Esophagus muscularis mucosa (tissue), 4 donors: ENCODE results near the gene ERMARD. TPM values are rescaled to one million over a fixed set of nuclear protein-coding genes. Genes with fewer than 3 reads are reported as not detected.

ENCODE experiments used
- DNase-seq: peaks from one replicate; pipeline ENCODE4 v3.0.0-alpha.2; 2017; ENCODE audit errors: extremely low spot score
- H3K27ac ChIP-seq, 4 donors: fragments of 200-600 bp; sonication (generic); replicated peaks in 1 of 4; 1 replicate in 3 of 4; 2 replicates in 1 of 4; pipeline ENCODE4 v1.5.1; 2016 to 2019; ENCODE audit warnings: mild to moderate bottlenecking in 1 of 4
- H3K27me3 ChIP-seq, 4 donors: fragments of 200-600 bp; sonication (generic); one replicate each; pipeline versions ENCODE4 v1.5.1 to v1.6.0; 2016 to 2019
- H3K36me3 ChIP-seq, 4 donors: fragments of 200-600 bp; sonication (generic); one replicate each; pipeline ENCODE4 v1.5.1; 2016 to 2019
- H3K4me1 ChIP-seq, 4 donors: fragments of 200-600 bp; sonication (generic); one replicate each; pipeline ENCODE4 v1.5.1; 2016 to 2019
- H3K4me3 ChIP-seq, 4 donors: fragments of 200-600 bp; sonication (generic); 1 replicate in 2 of 4; 2 replicates in 2 of 4; pipeline ENCODE4 v1.5.1; 2016 to 2019; ENCODE audit warnings: mild to moderate bottlenecking in 4 of 4, moderate library complexity in 1 of 4
- H3K9me3 ChIP-seq, 4 donors: fragments of 200-600 bp; sonication (generic); 1 replicate in 3 of 4; 2 replicates in 1 of 4; pipeline ENCODE4 v1.5.1; 2016 to 2019
- EP300 ChIP-seq: sonication (generic); formaldehyde crosslinking; IDR thresholded peaks from one replicate; pipeline ENCODE4 v1.6.1; 2017; ENCODE audit warnings: antibody characterized with exemption
- POLR2A ChIP-seq: fragments of 450-650 bp; IDR thresholded peaks from one replicate; pipeline ENCODE4 v1.6.1; 2017; ENCODE audit warnings: antibody characterized with exemption, moderate library complexity, mild to moderate bottlenecking, low read depth
- POLR2AphosphoS5 ChIP-seq, 2 donors: sonication (generic); formaldehyde crosslinking; IDR thresholded peaks; one replicate each; pipeline ENCODE4 v1.6.1; 2017; ENCODE audit warnings: antibody characterized with exemption in 2 of 2
- WGBS: methylation state at CpG from one replicate; pipeline ENCODE4 v1.1.5; 2018; 5-methylcytosine and 5-hydroxymethylcytosine counted together
- intact Hi-C: fragments of 100-400 bp; cut with DNase I; formaldehyde crosslinking; loops from one replicate; pipeline ENCODE4 v1.15.1; 2023
- total RNA-seq, 4 donors: library from RNA; depleted of rRNA; stranded (reverse); fragments of >200 nt; gene quantifications; one replicate each; pipeline versions ENCODE4 v1.1.0 to v1.2.1, GENCODE V29; 2016
- TF ChIP-seq, protein P1 (sequence below), 3 experiments: fragments of 200-600 bp in 2 of 3; fragments of 450-650 bp in 1 of 3; sonication (generic) in 2 of 3; IDR thresholded peaks; one replicate each; pipeline ENCODE4 v1.5.1; 2017 to 2019; ENCODE audit warnings: antibody characterized with exemption in 3 of 3, mild to moderate bottlenecking in 2 of 3, moderate library complexity in 1 of 3

The ERMARD gene
- total RNA-seq, 4 donors from 2014 or later: 9.6 to 13.3 (median 12.4) TPM

GRCh38 chr6:169745405-169745804 lies 6.0 kb upstream of the ERMARD start:
- intact Hi-C loops: no loop called here
- no peak for DNase-seq
- no peaks in the 10 kb centered on the region for H3K27me3 ChIP-seq
- WGBS: 93% methylated on average over 3 of the region's 3 CpGs
- no peak overlapping the region for H3K27ac ChIP-seq
- H3K9me3 ChIP-seq: peaks cover 0 to 5% (median 0%) of the 10 kb centered on the region in 4 donors
- no peak for TF ChIP-seq POLR2A
- TF ChIP-seq, protein P1, sequence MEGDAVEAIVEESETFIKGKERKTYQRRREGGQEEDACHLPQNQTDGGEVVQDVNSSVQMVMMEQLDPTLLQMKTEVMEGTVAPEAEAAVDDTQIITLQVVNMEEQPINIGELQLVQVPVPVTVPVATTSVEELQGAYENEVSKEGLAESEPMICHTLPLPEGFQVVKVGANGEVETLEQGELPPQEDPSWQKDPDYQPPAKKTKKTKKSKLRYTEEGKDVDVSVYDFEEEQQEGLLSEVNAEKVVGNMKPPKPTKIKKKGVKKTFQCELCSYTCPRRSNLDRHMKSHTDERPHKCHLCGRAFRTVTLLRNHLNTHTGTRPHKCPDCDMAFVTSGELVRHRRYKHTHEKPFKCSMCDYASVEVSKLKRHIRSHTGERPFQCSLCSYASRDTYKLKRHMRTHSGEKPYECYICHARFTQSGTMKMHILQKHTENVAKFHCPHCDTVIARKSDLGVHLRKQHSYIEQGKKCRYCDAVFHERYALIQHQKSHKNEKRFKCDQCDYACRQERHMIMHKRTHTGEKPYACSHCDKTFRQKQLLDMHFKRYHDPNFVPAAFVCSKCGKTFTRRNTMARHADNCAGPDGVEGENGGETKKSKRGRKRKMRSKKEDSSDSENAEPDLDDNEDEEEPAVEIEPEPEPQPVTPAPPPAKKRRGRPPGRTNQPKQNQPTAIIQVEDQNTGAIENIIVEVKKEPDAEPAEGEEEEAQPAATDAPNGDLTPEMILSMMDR (IDR thresholded peaks at IDR 0.05): no peak
- no peak for TF ChIP-seq EP300
- no peak for TF ChIP-seq POLR2AphosphoS5 (IDR thresholded peaks at IDR 0.05)
- H3K36me3 ChIP-seq: no peaks in the 10 kb centered on the region
- H3K4me1 ChIP-seq: peaks cover 7 to 11% (median 9%) of the 10 kb centered on the region in 4 donors
- no peak overlapping the region for H3K4me3 ChIP-seq

DNA sequence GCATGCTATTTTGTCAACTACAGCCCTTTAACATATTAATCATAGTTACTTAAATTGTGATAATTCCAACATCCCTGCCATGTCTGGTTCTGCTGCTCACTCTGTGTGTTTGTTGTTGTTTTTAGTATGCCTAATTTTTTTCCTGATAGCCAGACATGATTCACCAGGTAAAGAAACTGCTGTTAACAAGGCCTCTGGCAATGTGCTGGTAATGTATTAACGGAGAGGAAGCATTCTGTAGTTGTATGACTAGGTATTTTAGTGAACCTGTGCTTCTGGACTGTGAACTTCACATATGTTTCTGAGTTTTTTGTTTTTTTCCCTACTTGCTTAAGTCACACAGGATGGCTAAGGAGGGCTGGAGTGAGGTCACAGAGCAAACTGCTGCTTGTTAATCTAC lies 4.9 kb upstream of the ERMARD start:
- H3K27me3 ChIP-seq: no peaks in the 10 kb centered on the region
- WGBS: 87% methylated on average over 1 of the region's 1 CpG
- peaks cover 12 to 16% (median 15%) of the 10 kb centered on the region in 4 donors for H3K4me1 ChIP-seq
- H3K36me3 ChIP-seq: no peaks in the 10 kb centered on the region
- no peak for DNase-seq
- intact Hi-C loops: no loop called here
- H3K9me3 ChIP-seq: peaks cover 0 to 5% (median 0%) of the 10 kb centered on the region in 4 donors
- TF ChIP-seq EP300 (no peak), POLR2A (no peak), POLR2AphosphoS5 (IDR thresholded peaks at IDR 0.05) (no peak)
- TF ChIP-seq, protein P1 (IDR thresholded peaks at IDR 0.05): no peak
- no peak overlapping the region for H3K27ac ChIP-seq
- H3K4me3 ChIP-seq: no peak overlapping the region

DNA sequence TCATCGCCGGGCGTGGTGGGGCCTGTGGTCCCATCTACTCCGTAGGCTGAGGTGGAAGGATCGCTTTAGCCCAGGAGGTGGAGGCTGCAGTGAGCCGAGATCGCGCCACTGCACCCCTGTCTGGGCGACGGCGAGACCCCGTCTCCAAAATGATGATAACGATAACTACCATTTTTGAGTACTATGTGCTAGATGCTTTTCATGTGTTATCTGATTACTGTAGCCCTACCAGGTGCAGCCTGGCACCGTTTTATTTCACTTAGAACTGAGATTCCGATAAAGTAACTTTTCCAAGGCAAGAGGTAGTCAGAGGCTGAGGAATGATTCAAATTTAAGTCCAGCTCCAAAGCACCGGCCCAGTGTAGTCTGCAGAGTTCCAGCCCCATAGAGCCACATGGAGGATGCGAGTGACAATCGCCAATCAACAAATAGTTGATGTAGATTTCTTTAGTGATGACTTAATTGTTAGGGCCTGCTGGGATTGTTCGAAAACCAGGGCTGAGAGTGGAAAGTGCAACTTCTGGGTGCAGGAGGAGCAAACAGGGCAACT lies 727 bp downstream of the ERMARD start:
- Histone ChIP-seq H3K27me3 (no peaks in the 10 kb centered on the region), H3K27ac (peak overlapping the region; percentile 97 to 98 (median 98)), H3K36me3 (peaks cover 0 to 17% (median 6%) of the 10 kb centered on the region in 4 donors), H3K4me1 (peaks cover 19 to 28% (median 26%) of the 10 kb centered on the region in 4 donors), H3K9me3 (no peaks in the 10 kb centered on the region), H3K4me3 (peak overlapping the region; percentile 85 to 97 (median 93))
- WGBS: 24% methylated on average over 11 of the region's 19 CpGs
- intact Hi-C loops: loop anchor here (5.0 kb wide), 1 partner anchor 800 kb away; the partner anchor contains the start of genes PSMB1 and TBP
- no peak for TF ChIP-seq POLR2A
- no peak for TF ChIP-seq POLR2AphosphoS5 (IDR thresholded peaks at IDR 0.05)
- TF ChIP-seq EP300: no peak
- TF ChIP-seq, protein P1 (IDR thresholded peaks at IDR 0.05): no peak
- DNase-seq: no peak

DNA sequence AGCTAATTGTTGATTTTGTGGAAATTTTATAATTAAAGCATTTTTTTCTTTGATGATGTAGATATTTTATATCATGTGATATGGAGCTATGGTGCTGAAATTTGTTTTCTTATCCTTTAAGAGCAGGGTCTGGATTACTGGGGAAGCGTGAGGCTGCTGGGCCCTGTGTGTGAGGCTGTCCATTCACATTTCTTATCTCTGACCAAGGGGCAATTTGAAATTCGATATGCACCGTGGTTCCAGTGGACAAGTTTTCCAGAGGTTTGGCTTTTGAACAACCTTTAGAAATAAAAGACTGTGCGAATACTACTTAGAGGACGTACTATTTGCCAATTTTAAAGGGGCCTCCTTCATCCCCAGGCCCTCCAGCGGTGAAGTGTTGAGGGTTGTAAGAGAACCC lies 3.7 kb downstream of the ERMARD start:
- Histone ChIP-seq H3K27ac (no peak overlapping the region), H3K9me3 (no peaks in the 10 kb centered on the region), H3K27me3 (no peaks in the 10 kb centered on the region), H3K36me3 (peaks cover 18 to 46% (median 35%) of the 10 kb centered on the region in 4 donors), H3K4me1 (peaks cover 15 to 21% (median 18%) of the 10 kb centered on the region in 4 donors), H3K4me3 (no peak overlapping the region)
- TF ChIP-seq, protein P1 (IDR thresholded peaks at IDR 0.05): no peak
- TF ChIP-seq EP300 (no peak), POLR2A (no peak), POLR2AphosphoS5 (IDR thresholded peaks at IDR 0.05) (no peak)
- intact Hi-C loops: no loop called here
- 88% methylated on average over 6 of the region's 6 CpGs for WGBS
- no peak for DNase-seq
